SK-MEL-5 (cell line): Measurements from ENCODE around the gene ITGA3. TPM values are rescaled to one million over a fixed set of nuclear protein-coding genes. Genes with fewer than 3 reads are reported as not detected.

Experiments
- DNase-seq: peaks from one replicate; pipeline ENCODE4 v3.0.0-alpha.2; 2016; ENCODE audit warnings: low read depth, low spot score
- in situ Hi-C: cut with HindIII; loops from 2 replicates; pipeline ENCODE4 v1.10.0; 2016; ENCODE audit warnings: low sequenced_read_pairs, high pct_unique_total_duplicates, low pct_unique_long_range_greater_than_20kb
- total RNA-seq: library from RNA; depleted of rRNA; stranded (reverse); fragments of >200 nt; shearing (Covaris generic); gene quantifications from 2 replicates; pipeline ENCODE4 v1.2.3, GENCODE V29; 2014

ITGA3 gene
- total RNA-seq, 1 experiment from 2014 or later, result 25.1 TPM

DNA sequence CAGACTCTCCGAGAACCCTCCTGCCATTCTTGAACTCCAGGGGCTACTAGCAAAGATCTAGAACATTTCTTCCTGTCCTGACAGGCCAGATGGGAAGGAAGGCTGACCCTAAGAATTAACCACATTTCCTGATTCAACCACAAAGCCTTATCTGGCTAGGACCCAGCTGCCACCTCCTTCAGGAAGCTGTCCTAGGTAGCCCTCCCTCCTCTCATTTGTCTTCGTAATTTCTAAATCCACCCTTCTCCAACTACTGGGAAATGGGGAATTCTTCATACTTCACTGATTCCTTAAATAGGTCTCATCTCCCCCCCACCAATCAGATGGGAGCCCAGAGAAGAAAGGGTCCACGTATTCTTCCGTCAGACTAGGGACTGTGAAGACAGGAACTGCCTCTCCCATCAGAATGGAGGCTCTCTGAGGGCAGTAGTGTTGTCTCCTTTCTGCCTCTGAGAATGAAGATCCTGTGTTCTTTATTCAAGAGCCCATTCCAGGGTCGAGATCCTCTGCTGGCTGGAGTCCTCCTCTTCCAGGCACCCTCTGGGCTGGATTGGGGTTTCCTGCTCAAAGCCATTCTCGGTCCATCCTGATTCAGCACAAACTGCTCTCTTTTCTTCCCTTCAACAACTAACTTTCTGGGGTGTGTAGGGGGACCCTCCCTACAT lies 71.9 kb downstream of the ITGA3 start:
- in situ Hi-C loops, result no loop called here
- DNase-seq, result no peak

- in situ Hi-C loops, result no loop called here
- DNase-seq, result no peak
Measured at GRCh38 chr17:50128441-50129352, 72.8 kb downstream of the ITGA3 start.

GRCh38 chr17:50129353-50129727 lies 73.4 kb downstream of the ITGA3 start:
- DNase-seq, result no peak
- in situ Hi-C loops, result no loop called here

DNA sequence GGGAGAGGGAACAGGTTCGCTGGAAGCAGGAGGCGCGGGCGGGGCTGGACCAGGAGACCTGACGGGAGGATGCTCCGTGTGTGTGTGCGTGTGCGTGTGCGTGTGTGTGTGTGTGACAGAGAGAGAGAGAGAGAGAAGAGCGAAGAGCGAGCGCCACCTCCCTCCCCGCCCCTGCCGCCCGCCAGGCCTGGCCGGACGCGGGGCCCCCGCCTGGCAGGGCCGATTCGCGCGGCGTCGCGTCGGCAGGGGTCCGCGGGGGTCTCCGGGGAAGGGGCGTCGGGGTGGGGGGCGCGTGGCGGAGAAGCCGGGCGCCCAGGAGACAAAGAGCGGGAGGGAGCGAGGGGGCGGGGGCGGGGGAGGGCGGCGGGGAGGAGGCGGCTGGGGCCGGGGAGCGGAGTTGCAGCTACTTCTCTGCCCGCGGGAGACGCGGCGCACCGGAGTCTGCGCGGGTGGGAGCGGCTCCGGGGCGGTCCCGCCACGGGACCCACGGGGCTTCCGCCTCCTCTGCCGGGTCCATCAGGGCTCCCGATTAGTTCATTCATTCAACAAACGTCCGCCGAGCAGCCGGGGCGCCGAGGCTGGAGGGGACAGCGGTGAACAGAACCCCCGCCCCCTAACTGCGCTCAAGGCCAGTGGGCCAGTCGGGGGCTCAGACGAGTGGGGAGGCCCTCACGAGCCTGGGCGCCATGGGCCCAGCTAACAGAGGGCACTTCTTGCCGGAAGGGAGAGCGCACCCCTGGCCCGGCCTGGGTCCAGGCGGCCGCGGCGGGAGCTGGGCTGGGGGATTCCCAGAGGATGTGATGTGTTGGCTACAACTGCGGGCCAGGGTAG lies 74.0 kb downstream of the ITGA3 start, which contains the start of gene SAMD14:
TSS of gene SAMD14 (minus strand) at position 433 of the 831 bp plus-strand sequence. CDS start 5,201 bp downstream, outside the sequence.
- in situ Hi-C loops, result no loop called here
- no peak for DNase-seq

DNA sequence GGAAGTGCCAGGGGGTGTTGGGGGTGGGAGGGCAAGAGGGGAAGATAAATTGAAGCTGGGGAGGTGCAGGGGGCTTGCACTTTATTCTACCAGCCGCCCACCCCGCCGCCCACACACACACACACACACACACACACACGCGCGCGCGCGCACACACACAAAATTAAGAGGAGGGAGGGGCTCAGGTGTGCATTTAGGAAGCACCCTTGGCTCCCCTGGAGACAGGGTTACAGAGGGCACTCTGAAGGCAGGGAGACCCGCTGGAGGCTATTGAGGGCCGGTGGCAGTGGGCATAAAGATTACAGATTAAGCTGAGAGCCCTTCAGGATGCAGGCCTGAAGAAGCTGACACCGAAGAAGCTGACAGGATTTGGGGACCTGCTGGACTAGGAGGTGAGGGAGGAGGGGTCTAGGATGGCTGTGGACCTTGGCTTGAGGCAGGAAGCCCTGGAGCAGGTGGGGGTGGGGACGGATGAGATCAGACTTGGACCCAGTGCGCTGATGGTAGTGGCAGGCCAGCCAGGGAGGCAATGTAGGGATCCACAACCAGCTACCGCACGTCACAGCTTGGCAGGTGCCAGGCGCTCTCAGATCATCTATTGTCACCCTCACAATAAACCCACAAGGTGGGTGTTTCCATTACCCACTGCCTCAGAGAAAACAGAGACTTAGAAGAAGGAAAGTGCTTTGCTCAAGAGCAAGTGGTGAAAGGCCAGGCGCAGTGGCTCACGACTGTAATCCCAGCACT lies 74.8 kb downstream of the ITGA3 start:
- in situ Hi-C loops, result no loop called here
- DNase-seq, result no peak

- in situ Hi-C loops, result no loop called here
- no peak for DNase-seq
Measured at GRCh38 chr17:50132104-50132794, 76.3 kb downstream of the ITGA3 start.

- in situ Hi-C loops, result no loop called here
- DNase-seq, result no peak
Measured at GRCh38 chr17:50133028-50133768, 77.3 kb downstream of the ITGA3 start.

- in situ Hi-C loops, result no loop called here
- no peak for DNase-seq
Measured at GRCh38 chr17:50133769-50134099, 77.8 kb downstream of the ITGA3 start.

- no peak for DNase-seq
- in situ Hi-C loops, result no loop called here
Measured at GRCh38 chr17:50134206-50135110, 78.5 kb downstream of the ITGA3 start.

GRCh38 chr17:50135316-50136095 lies 79.6 kb downstream of the ITGA3 start:
- DNase-seq, result no peak
- in situ Hi-C loops, result no loop called here

DNA sequence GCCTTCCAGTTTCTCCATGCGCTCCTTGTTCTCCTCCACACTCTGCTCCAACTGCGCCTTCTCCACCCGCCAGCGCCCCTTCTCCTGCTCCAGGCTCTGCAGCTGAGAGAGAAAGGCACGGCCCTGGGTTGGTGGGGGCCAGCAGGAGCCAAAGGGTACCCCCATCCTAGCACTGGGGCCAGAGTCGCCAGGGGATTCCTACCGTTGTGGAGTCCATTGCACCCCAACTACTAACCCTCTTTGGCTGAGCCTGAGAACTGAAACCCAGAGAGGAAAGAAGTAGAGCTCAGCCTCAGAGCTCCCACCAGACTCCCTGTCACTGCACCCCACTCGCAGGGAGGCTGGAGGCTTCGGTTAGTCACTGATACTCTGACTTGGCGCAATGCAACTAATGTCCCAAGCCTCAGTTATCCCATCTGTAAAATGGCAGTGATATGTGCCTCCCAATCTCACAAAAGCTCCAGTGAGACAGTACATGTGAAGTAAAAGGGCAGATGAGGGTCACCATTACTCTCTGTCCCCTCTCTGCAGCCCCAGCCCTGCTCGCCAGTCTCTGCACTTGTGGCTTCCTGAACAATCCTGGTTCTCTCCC lies 80.3 kb downstream of the ITGA3 start:
- in situ Hi-C loops, result no loop called here
- DNase-seq, result no peak

GRCh38 chr17:50137042-50137441 lies 81.1 kb downstream of the ITGA3 start:
- in situ Hi-C loops, result no loop called here
- no peak for DNase-seq

DNA sequence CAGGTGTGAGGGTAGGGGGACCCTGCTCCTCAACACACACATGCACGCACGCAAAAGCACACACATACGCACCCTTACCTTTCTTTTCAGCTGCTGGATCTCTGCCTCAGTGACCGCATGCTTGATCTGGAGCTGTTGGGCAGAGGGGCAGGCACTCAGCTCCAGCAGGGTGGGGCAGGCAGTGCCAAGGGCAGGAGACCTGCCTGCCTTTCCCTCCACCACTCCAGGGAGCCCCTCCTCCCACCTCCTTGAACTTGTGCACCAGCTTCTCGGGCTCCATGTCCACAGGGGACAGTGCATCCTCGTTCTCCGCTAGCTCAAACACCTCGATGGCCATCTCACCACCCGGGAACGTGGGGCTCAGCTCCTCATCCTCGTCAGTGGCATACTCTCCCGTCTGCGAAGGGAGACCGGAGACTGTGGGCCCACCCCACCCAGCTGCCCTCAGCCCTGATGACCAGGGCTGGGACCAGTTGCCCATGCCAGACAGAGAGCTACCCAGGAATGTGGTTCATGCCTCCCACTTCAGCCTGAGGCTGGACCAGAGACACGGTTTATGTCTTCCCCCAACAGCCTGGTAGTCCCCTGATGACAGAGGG lies 83.4 kb downstream of the ITGA3 start:
- no peak for DNase-seq
- in situ Hi-C loops, result no loop called here
